CD4-positive, alpha-beta T cell treated with Interleukin-21 for 1 hour (primary cell): ENCODE measurements around the gene BMP7.

Source experiments
- DNase-seq: peaks from one replicate; pipeline ENCODE4 v3.0.0-alpha.2; 2020

Gene BMP7

DNA sequence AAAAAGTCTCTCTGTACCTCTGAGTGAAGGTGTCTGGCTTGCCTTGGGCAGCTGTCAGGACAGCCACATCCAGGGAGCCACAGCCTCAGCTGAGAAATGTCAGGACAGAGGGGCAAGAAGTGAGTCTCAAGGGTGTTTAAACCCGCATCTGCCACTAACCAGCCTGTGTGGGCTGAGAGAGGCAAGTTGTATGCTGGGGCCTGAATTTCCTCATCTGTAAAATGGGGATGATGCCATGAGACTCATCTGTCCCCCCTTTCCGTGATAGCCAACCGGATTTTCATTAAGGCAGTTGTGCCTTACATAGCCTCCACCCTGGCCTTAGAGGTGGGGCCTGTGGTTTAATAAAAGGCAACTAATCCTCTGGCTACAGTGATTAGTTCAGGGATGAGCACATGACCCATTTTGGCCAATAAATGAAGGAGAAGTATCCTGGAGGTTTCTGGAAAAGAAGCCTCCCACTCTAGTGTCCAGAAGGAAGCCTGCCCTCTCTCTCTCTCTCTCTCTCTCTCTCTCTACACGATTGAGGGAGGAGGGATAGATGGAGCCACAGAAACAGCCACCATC is 79.3 kb downstream of the BMP7 start:
- DNase-seq, result no peak

- DNase-seq, result no peak
These were observed 80.2 kb downstream of the BMP7 start for GRCh38 chr20:57186192-57186591.

GRCh38 chr20:57185188-57185743 is 81.2 kb downstream of the BMP7 start:
- no peak for DNase-seq

DNA sequence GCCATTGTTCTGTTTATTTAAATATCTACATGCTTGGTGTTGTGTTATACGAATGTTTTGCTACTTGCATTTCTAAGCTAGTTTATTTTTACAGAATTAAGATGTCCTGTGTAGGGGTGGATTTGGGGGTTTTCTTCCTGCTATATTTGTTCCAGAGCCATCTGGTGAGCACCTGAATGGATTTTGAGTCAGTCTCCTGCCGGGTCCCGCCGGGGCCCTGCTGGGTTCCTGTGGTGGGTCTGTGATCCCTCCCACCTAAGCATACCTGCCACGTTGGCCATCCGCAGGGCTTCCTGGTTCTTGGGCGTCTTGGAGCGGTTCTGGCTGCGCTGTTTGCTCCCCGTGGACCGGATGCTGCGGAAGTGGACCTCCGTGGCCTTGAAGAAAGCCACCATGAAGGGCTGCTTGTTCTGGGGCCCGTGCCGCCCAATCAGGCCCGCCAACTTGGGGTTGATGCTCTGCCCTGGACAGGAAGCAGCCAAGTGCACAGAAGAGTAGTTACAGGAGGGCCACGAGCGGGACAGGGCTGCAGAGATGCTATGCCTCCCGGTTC is 82.9 kb downstream of the BMP7 start:
- DNase-seq, result no peak

DNA sequence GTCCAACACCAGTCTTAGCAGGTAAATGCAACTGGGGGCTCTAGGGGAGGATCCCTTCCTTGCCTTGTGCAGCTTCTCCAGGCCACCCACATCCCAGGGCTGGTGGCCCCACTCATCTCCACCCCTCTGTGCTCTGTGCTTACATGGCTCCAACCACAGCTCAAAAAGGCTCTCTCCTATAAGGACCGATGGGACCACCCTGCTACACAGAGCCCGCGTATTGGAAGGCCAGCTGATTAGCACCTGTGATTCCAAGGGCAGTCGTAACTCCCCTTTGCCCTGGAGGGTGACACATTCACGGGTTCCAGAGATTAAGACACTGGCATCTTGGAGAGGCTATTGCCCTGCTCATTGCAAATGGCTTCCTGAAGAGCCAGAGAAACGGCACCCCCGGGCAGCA is 84.8 kb downstream of the BMP7 start:
- DNase-seq, result no peak

DNA sequence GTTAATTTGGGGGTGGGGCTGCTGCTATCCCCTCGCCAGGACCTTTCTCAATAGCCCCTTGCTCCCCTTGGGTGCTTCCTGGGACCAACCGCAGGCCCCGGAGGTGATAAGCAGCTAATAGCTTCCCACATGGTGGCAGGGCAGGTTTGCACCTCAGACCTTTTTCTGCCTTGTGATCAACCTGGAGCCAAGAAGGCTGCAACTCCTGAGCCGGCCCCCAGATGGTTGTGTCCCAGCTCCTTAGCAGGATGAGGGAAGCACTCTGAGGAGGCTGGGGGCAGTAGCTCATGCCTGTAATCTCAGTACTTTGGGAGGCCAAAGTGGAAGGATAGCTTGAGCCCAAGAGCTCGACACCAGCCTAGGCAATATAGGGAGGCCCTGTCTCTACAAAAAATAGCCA is 85.5 kb downstream of the BMP7 start:
- DNase-seq, result no peak

DNA sequence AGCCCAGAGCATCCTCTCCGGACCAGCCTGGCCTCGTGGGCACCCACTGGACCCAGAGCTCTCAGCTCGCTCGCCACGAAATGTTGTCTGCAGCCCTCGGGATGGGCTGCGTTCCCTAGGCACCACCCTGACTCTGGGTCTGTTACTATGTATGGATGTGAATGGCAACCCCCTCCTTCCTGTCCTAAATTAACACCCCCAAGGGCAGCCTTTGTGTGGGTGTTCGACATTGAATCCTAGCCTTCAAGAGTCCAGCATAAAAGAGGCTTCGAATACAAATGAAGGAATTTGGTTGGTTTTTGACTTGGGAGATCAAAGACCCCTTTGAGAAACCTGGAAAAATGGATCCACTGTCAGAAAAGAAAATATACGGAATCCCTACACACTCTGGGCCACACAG is 86.1 kb downstream of the BMP7 start:
- DNase-seq, result no peak

GRCh38 chr20:57179265-57179664 is 87.2 kb downstream of the BMP7 start:
- no peak for DNase-seq

DNA sequence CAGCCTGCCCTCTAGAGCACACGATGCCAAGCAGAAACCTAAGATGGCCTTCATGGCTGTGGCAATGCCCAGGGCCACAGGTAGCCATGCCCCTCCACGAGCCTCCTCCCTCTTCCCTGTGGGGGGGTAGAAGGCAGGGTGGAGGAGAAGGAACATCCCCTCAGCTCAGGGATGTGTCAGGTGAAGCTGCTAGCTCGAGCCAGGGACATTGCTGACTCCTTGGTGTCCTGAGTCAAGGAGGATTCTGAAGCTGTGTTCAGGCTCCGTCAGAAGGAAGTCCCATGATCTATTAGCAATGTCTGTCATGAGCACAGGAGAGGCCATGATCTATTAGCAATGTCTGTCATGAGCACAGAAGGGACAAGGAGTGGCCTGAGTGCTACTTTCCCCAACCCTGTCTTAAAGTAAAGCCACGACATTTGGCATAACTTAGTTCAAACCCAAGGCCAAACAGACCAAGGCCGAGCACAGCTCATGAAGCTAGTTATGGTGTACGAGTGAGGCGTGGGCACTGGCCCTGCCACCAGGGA is 87.8 kb downstream of the BMP7 start:
- DNase-seq, result no peak

- DNase-seq, result no peak
These were observed 88.7 kb downstream of the BMP7 start for GRCh38 chr20:57177636-57178280.

DNA sequence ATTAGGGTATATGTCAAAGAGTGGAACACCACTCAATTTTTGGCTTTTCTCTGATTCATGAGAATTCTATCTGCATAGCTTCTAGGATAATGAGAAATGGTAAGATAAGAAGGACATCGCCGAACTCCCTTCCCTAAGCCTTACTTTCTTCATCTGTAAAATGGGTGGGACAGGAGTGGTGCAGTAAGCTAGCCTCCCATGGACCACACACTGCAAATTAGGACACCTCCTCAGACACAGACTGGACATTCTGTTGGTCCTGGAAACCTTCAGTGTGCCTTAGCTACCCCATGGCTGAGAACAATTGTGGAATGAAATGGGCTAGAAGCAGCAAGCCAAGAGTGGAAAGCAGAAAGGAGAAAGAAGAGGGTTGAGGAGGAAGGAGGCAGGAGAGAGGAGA is 89.6 kb downstream of the BMP7 start:
- DNase-seq, result no peak

GRCh38 chr20:57175397-57176010 is 90.9 kb downstream of the BMP7 start:
- DNase-seq, result no peak

GRCh38 chr20:57174737-57175136 is 91.7 kb downstream of the BMP7 start:
- DNase-seq, result no peak

- no peak for DNase-seq
These were observed 92.5 kb downstream of the BMP7 start for GRCh38 chr20:57173986-57174385.

- DNase-seq, result no peak
These were observed 93.4 kb downstream of the BMP7 start for GRCh38 chr20:57173041-57173440.

GRCh38 chr20:57170343-57170742 is 96.1 kb downstream of the BMP7 start:
- DNase-seq, result no peak

DNA sequence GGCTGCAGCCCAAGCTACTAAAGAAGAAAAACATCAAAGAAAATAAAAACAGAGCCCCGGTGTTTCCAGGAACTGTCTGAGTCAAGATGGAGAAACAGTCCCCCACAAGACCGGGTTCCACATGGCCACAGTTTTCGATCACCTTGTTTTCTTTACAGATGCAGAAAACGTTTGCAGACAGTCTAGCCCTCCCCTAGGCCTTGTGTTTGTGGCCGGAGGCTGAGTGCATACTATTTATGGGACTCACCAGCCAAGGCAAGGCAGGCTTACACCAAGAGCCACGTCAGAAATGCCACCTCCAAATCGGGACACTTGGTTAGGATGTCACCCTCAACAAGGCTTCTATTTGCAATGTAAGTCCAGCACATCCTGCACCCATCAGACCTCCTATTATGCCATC is 97.3 kb downstream of the BMP7 start:
- no peak for DNase-seq

GRCh38 chr20:57167971-57168701 is 98.3 kb downstream of the BMP7 start:
- no peak for DNase-seq

- no peak for DNase-seq
These were observed 99.2 kb downstream of the BMP7 start for GRCh38 chr20:57167292-57167655.

- no peak for DNase-seq
These were observed 99.7 kb downstream of the BMP7 start for GRCh38 chr20:57166568-57167291.

- no peak for DNase-seq
These were observed 100.9 kb downstream of the BMP7 start for GRCh38 chr20:57165427-57166004.

- no peak for DNase-seq
These were observed 101.6 kb downstream of the BMP7 start for GRCh38 chr20:57164872-57165271.
